Breast epithelium (tissue), 4 donors: Measurements from ENCODE around the gene COQ8B. TPM values are rescaled to one million over a fixed set of nuclear protein-coding genes. Genes with fewer than 3 reads are reported as not detected.

Source experiments
- DNase-seq, 2 donors: peaks; one replicate each; pipeline ENCODE4 v3.0.0-alpha.2; 2019; ENCODE audit warnings: low spot score in 2 of 2
- H3K27ac ChIP-seq, 2 donors: fragments of 200-600 bp; sonication (generic) in 1 of 2; one replicate each; pipeline ENCODE4 v1.5.1; 2016 to 2019; ENCODE audit warnings: mild to moderate bottlenecking in 1 of 2
- H3K27me3 ChIP-seq, 2 donors: fragments of 200-600 bp; sonication (generic) in 1 of 2; one replicate each; pipeline versions ENCODE4 v1.5.1 to v1.6.0; 2017 to 2019; ENCODE audit warnings: control low read depth in 1 of 2, mild to moderate bottlenecking in 1 of 2
- H3K36me3 ChIP-seq: fragments of 200-600 bp; one replicate; pipeline ENCODE4 v1.5.1; 2019
- H3K4me1 ChIP-seq, 2 donors: fragments of 200-600 bp; sonication (generic); one replicate each; pipeline ENCODE4 v1.5.1; 2016 to 2019; ENCODE audit warnings: control low read depth in 1 of 2
- H3K4me3 ChIP-seq, 3 donors: fragments of 200-600 bp; sonication (generic); 1 replicate in 2 of 3; 2 replicates in 1 of 3; pipeline ENCODE4 v1.5.1; 2016 to 2019; ENCODE audit warnings: mild to moderate bottlenecking in 3 of 3, moderate library complexity in 2 of 3
- H3K9me3 ChIP-seq, 2 donors: fragments of 200-600 bp; sonication (generic) in 1 of 2; one replicate each; pipeline ENCODE4 v1.5.1; 2016 to 2019; ENCODE audit warnings: control low read depth in 1 of 2
- CTCF ChIP-seq, 3 donors: fragments of 450-650 bp; IDR thresholded peaks; one replicate each; pipeline ENCODE4 v1.5.1; 2016 to 2017; ENCODE audit warnings: antibody characterized with exemption in 3 of 3, mild to moderate bottlenecking in 3 of 3, moderate library complexity in 3 of 3
- POLR2A ChIP-seq: fragments of 450-650 bp; IDR thresholded peaks from one replicate; pipeline ENCODE4 v1.6.1; 2016; ENCODE audit warnings: antibody characterized with exemption, mild to moderate bottlenecking, moderate library complexity
- POLR2AphosphoS5 ChIP-seq, 3 donors: sonication (generic); formaldehyde crosslinking; IDR thresholded peaks; one replicate each; pipeline ENCODE4 v1.6.1; 2017; ENCODE audit warnings: antibody characterized with exemption in 3 of 3
- intact Hi-C: fragments of 100-400 bp; cut with DNase I; formaldehyde crosslinking; loops from one replicate; pipeline ENCODE4 v1.15.1; 2023; ENCODE audit warnings: low total_unique reads
- total RNA-seq, 3 donors: library from RNA; depleted of rRNA; stranded (reverse); fragments of >200 nt; gene quantifications; one replicate each; pipeline ENCODE4 v1.1.0, GENCODE V29; 2016

Gene COQ8B
- total RNA-seq, 3 donors from 2014 or later: 28.2 to 50.8 (median 45.7) TPM

- Histone ChIP-seq H3K36me3 (no peaks in the 10 kb centered on the region), H3K4me1 (no peaks in the 10 kb centered on the region), H3K27ac (no peak overlapping the region), H3K27me3 (no peaks in the 10 kb centered on the region), H3K9me3 (no peaks in the 10 kb centered on the region), H3K4me3 (no peak overlapping the region)
- intact Hi-C loops: no loop called here
- TF ChIP-seq POLR2AphosphoS5 (IDR thresholded peaks at IDR 0.05): no peak
- TF ChIP-seq POLR2A: no peak
- no peak for TF ChIP-seq CTCF (IDR thresholded peaks at IDR 0.05)
- no peak for DNase-seq
Observed at GRCh38 chr19:40700083-40700482, 16.6 kb downstream of the COQ8B start.

- DNase-seq: no peak
- H3K4me3 ChIP-seq: no peak overlapping the region
- intact Hi-C loops: no loop called here
- no peaks in the 10 kb centered on the region for H3K4me1 ChIP-seq
- no peak overlapping the region for H3K27ac ChIP-seq
- no peaks in the 10 kb centered on the region for H3K36me3 ChIP-seq
- TF ChIP-seq POLR2A: no peak
- TF ChIP-seq POLR2AphosphoS5 (IDR thresholded peaks at IDR 0.05): no peak
- no peak for TF ChIP-seq CTCF (IDR thresholded peaks at IDR 0.05)
- no peaks in the 10 kb centered on the region for H3K27me3 ChIP-seq
- no peaks in the 10 kb centered on the region for H3K9me3 ChIP-seq
Observed at GRCh38 chr19:40697007-40697406, 19.7 kb downstream of the COQ8B start.

GRCh38 chr19:40695881-40696280 is 20.8 kb downstream of the COQ8B start:
- intact Hi-C loops: no loop called here
- no peak overlapping the region for H3K27ac ChIP-seq
- H3K4me3 ChIP-seq: no peak overlapping the region
- H3K4me1 ChIP-seq: peaks cover 0 to 6% of the 10 kb centered on the region in 2 donors
- H3K36me3 ChIP-seq: no peaks in the 10 kb centered on the region
- TF ChIP-seq POLR2A (no peak), CTCF (IDR thresholded peaks at IDR 0.05) (no peak), POLR2AphosphoS5 (IDR thresholded peaks at IDR 0.05) (no peak)
- no peak for DNase-seq
- H3K9me3 ChIP-seq: no peaks in the 10 kb centered on the region
- no peaks in the 10 kb centered on the region for H3K27me3 ChIP-seq

- no peak overlapping the region for H3K27ac ChIP-seq
- intact Hi-C loops: no loop called here
- no peak overlapping the region for H3K4me3 ChIP-seq
- H3K27me3 ChIP-seq: no peaks in the 10 kb centered on the region
- no peak for DNase-seq
- no peaks in the 10 kb centered on the region for H3K36me3 ChIP-seq
- H3K9me3 ChIP-seq: no peaks in the 10 kb centered on the region
- peaks cover 5 to 6% of the 10 kb centered on the region in 2 donors for H3K4me1 ChIP-seq
- TF ChIP-seq POLR2AphosphoS5 (IDR thresholded peaks at IDR 0.05): no peak
- TF ChIP-seq CTCF (IDR thresholded peaks at IDR 0.05): no peak
- no peak for TF ChIP-seq POLR2A
Observed at GRCh38 chr19:40693896-40694295, 22.8 kb downstream of the COQ8B start.

- Histone ChIP-seq H3K4me1 (peaks cover 5 to 6% of the 10 kb centered on the region in 2 donors), H3K4me3 (no peak overlapping the region), H3K27me3 (no peaks in the 10 kb centered on the region), H3K36me3 (no peaks in the 10 kb centered on the region), H3K27ac (no peak overlapping the region), H3K9me3 (no peaks in the 10 kb centered on the region)
- no peak for TF ChIP-seq POLR2A
- TF ChIP-seq POLR2AphosphoS5 (IDR thresholded peaks at IDR 0.05): no peak
- no peak for TF ChIP-seq CTCF (IDR thresholded peaks at IDR 0.05)
- intact Hi-C loops: no loop called here
- DNase-seq: no peak
Observed at GRCh38 chr19:40693150-40693788, 23.4 kb downstream of the COQ8B start.
